AG10803 (cell line): ENCODE results near the gene HOXB3.

ENCODE experiments used
- DNase-seq: peaks from one replicate; pipeline ENCODE4 v3.0.0; 2010; ENCODE audit warnings: low read depth
- H3K4me3 ChIP-seq: 2 replicates; pipeline ENCODE4 v1.5.1; 2011; ENCODE audit warnings: mild to moderate bottlenecking, low read length, control low read depth
- CTCF ChIP-seq: conservative IDR thresholded peaks from 2 replicates; pipeline ENCODE4 v1.5.1; 2011; ENCODE audit warnings: mild to moderate bottlenecking, low read length, control low read depth, inconsistent platforms

HOXB3 gene

GRCh38 chr17:48598736-48599135 lies 8.7 kb upstream of the HOXB3 start:
- peak overlapping the region; percentile 70 for H3K4me3 ChIP-seq
- TF ChIP-seq CTCF, result no peak
- DNase-seq, result no peak

- peak overlapping the region; percentile 70 for H3K4me3 ChIP-seq
- DNase-seq, result peak; percentile 87
Measured at GRCh38 chr17:48597778-48598631, 8.0 kb upstream of the HOXB3 start.

GRCh38 chr17:48597528-48597777 lies 7.4 kb upstream of the HOXB3 start:
- TF ChIP-seq CTCF, result no peak
- DNase-seq, result no peak
- peak overlapping the region; percentile 70 for H3K4me3 ChIP-seq

More at GRCh38 chr17:48597778-48598631, 8.0 kb upstream of the HOXB3 start:
- no peak for TF ChIP-seq CTCF

DNA sequence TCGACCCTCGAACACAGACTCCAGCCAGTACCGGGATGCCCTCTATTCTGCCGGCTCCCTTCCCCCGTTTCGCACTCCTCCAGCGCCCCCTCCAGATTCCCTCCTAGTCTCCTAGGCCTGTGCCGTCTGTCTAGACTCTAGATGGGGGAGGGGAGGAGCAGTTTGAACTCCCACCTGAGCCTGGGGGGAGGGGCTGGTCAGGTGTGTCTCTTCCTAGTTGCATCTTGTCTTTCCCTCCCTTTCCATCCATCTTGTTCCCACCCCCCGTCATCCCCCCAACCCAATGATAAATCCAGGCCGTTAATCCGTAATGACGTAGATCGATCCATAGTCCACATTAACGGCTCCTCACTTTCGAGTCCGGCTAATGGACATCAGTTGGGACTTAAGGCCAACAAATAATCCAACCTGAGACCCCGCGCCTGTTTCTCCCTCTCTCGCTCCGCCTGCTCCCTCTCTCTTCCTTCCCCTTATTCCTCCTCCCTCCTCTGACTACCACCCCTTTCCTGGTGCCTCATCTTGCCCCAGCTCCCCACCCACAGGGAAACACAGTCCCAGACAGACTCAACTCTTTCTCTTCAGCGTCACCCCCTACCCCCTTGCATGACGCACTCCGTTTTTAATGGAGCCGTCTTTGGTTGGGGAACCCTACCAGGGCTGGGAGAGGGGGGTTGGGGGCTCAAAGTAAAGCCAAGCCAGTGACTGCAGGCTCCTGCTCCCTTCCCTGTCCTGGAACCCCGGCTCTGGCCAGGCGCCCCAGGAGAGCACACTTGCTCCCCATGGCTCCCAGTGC lies 6.9 kb upstream of the HOXB3 start:
- H3K4me3 ChIP-seq, result peak overlapping the region; percentile 70
- no peak for TF ChIP-seq CTCF
- no peak for DNase-seq

GRCh38 chr17:48596000-48596734 lies 6.1 kb upstream of the HOXB3 start:
- DNase-seq, result no peak
- peak overlapping the region; percentile 70 for H3K4me3 ChIP-seq
- TF ChIP-seq CTCF, result no peak

DNA sequence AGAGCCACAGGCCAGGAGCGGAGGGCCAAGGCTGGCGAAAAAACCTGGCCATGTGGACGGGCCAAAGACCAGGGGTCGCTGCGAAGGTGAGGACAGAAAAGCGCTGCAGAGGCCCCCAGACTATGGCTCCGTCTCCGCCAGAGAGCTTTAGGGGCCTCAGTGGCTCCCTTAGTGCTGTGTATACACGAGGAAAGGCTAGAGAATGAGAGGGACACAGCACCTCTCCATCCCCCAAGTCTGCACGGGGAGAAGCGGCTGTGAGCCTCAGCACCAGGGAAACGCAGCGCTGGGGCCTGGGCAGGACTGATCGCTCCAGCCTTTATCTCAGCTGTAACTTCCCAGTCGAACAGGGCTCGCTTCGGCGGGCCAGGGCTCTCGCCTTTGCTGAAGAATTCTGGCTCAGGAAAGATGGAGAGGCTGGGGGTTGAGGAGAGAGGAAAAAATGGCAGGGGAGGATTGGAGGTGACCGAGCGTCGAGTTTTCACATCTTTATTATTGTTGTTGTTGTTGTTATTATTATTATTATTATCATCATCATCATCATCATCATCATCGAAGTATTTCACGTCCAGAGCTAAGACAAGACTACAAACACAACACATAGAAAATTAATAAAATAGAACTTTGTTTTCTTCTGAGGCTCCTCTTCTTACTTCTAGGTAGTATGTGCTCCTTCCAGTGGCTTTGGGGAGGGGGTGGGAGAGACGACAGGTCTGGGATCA lies 5.4 kb upstream of the HOXB3 start:
- no peak for TF ChIP-seq CTCF
- no peak for DNase-seq
- H3K4me3 ChIP-seq, result peak overlapping the region; percentile 82
